Stimulated activated CD4-positive, alpha-beta T cell treated with anti-CD3 and anti-CD28 coated beads, Interleukin-15, amount 100 ng/mL, for 24 hours (primary cell): Measurements from ENCODE around the gene TSPAN2.

ENCODE experiments used
- DNase-seq: peaks from one replicate; pipeline ENCODE4 v3.0.0-alpha.2; 2020

TSPAN2 gene

DNA sequence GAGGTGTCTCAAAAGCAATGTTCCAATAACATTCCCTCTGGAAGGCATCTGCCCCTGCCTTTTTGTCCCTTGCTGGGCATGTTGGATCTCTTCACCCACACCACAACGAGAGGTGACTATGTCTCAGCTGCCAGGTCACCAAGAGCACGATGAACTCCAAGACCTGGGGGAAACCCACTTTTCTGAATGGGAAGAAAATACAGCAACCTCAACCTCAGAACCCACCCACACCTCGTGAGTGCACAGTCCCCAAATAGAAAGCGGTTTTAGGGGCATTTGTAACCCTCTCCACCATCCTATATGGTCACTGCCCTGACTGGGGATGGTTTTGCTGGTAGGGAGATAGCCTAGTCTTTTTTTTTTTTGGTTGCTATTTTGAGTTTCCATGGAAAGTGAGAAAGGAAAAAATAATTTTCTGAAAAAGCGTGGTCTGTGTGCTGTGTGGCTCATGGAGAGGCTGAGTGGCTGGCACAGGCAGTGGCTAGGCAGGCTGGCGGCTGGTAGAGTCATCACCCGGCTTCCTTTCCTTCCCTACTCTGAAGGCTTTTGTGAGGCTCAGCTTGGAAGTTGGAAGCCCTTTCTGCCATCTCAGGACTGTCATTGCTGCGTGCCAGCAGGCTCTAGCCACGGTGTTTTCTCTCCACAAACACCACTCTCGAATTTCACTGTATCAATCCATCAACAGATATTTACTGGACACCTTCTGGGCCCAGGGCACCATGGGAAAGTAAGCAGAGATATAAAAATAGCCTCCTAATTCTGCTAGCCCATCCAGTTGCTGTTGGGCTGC is 15.8 kb downstream of the TSPAN2 start:
- no peak for DNase-seq

- DNase-seq, result no peak
Observed at GRCh38 chr1:115071012-115071664, 18.2 kb downstream of the TSPAN2 start.

DNA sequence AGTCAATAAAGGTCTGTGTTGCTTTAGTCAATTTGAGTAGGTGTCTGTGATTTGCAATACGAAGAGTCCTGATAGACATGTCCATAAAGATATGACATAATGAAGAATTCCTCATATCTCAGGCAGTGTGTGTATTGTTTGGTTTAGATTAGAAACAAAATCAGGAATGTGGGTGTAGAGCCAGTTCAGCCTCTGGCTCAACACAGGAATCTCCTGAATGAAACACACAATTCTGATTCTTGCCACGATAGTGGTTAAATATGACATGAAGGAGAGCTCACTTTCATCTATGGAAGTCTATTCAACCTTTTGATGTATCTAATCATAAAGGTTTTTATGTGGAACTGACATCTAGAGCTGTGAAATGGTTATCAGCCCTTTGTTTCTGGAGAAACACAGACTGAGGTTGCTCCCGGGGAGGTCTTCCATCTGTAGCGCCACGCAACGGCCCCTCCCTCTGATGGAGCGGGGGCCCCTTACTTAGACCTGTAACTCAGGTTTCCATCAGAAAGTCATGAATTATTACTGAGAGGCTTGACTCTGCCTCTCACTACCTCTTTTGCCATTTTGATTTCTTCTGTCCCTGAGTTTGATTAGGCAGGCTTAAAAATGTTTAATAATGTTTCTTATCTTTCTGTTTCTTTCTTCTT is 19.5 kb downstream of the TSPAN2 start:
- DNase-seq, result no peak

DNA sequence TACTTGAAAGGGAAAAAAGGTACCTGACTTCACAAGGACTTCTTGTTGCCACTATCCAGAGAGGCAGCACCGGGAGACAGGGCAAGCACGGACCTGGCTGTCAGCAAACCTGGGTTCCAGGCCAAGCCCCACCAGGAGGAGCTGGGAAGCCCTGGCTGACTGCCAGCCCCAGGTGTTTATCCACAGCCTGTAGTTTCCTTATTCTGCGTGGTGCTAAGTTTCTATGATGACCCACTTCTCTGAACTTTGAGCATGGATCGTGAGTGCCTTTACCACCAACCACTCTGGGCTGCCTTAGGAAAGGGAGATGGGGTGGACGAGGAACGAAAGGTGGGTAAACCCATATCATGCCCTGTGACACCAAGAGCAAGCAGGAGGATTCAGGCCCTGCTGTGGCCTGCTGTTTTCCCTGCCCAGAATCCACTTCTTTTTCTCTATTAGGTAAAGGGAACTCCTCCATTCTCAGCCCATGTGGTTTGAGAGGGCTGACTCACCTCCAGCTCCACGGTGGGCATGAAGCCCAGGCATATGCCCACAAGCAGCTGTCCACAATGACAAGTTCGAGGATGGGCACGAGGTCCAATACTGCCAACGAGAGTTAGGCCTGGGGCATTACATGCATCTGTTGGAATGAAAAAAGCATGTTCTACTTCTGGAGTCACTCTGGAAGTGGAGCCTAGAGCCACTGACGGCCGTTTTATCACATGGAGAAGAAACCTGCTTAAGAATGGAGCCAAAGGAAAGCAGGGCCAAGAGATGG is 20.3 kb downstream of the TSPAN2 start:
- DNase-seq, result no peak

DNA sequence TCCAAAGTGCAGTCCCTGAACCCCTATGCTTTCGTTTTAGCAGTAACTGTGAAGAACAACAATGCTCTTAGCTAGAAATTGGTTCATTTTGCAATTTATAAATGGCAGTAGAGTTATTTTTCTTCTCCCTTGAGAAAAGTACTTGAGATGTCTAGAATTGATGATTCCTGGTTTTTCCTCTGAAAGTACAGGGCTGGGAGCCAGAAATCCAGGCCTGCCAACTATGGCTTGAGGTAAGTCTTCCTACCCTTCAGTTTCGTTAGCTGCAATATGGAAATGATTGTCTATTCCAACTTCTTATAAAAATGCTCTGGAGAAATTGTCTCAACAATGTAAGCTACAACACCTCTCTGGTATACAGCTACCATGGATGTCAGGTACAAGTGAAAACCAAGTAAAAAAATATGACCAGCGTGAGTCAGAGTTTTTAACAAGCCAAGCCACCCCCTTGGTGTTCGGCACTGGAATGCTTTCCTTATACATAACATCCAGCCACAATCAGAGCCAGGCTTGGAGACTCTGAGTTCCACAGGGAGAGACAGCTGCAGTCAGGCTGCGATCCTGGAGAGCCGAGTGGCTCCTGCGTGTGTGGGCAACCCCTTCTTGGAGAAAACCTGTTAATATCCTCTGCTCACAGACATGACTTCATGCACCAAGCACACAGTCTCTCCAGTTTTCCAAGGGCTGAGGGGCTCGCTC is 22.0 kb downstream of the TSPAN2 start:
- no peak for DNase-seq

DNA sequence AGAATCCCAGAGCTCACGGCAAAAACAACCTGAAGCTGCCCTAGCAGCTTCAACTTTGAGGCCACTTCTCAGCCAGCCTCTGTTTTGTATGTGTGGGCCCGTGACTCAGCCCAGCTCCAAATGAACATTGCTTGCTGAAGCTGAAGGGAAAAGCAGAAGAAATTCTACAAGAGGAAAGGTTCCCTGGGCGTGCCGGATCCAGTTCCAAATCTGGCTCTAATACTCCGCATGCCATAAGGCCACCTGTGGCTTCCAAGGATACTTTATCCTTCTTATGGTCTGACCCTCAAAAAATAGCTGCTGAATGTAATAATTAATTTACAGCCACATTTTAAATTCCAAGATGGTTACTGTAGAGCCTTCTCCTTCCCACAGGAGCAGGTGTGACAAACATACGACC is 24.3 kb downstream of the TSPAN2 start:
- DNase-seq, result no peak

DNA sequence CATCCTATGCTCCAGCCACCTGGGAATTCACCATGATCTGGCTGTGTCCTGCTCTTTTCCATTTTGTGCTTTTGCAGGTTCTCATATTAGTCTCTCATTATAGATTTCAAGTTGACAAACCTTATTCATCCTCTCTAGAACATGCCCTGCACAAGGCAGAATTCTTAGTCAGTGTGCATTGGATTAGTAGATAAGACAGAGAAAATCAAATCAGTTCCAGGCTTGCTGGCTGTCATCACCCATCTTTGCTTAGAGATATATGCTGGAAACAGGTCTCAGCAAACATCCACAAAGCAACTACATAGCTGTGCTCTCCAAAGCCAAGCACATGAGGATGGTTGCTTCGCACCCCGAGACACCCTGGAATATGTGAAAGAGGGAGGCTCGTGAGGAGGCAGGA is 24.8 kb downstream of the TSPAN2 start:
- DNase-seq, result no peak

GRCh38 chr1:115063228-115063901 is 25.9 kb downstream of the TSPAN2 start:
- peak; percentile 34 for DNase-seq

DNA sequence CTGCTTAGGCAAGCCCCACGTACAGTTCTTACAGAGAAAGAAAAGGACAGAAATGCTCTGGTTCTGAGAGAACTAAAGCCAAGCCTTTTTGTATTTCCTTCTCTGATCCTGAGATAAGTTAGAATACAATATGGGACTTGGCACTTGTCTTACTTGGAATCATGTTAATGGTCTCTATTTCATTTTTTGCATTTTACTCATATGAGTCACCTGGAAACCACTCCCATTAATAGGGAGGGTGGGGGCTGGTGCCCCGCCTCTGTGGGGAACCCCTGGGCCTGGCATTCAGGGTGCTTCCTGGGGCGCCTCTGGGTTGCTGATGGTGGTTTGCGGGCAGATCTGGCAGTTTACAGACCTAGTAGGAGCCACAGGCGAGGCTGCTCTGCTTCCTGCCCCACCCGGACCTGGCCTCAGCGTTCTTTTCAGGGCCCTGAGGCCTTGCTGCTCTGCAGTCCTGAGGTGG is 26.7 kb downstream of the TSPAN2 start:
- DNase-seq, result peak; percentile 88

DNA sequence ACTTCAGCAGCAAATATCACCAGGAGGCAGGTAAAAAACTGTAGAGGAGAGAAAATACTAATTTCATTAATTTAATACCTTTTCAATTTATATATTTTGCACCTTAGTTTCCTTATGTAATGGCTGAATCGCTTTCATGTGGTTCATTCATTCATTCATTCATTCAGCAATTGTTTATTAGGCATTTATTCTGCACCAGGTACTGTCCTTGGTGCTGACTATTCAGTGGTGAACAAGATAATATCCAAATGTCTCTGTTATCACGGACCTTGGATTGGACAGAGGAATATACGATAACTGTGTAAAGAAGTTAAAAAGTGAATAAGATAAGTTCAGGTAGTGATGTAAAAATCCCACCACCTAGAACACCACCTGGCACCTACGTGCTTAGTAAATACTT is 28.8 kb downstream of the TSPAN2 start:
- no peak for DNase-seq

DNA sequence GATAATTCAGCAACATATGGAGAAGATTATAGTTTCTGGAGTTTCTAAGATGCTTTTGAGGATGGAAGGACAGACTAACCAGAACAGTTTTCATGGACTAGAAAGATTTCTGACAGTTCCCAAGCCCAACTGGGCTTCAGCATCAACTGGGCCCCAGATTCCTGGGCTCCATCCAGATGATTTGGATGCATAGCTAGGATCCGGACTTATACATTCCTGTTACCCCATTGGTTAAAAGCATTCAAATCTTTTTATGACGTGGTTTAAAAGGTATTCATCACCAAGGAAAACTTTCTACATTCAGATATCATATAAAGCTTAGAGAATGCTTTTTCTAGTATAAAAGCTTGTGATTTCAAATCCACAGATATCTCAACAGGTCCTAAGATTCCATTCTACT is 30.0 kb downstream of the TSPAN2 start:
- DNase-seq, result no peak

- DNase-seq, result no peak
Observed at GRCh38 chr1:115057661-115058254, 31.5 kb downstream of the TSPAN2 start.

GRCh38 chr1:115056395-115056798 is 32.9 kb downstream of the TSPAN2 start:
- no peak for DNase-seq

DNA sequence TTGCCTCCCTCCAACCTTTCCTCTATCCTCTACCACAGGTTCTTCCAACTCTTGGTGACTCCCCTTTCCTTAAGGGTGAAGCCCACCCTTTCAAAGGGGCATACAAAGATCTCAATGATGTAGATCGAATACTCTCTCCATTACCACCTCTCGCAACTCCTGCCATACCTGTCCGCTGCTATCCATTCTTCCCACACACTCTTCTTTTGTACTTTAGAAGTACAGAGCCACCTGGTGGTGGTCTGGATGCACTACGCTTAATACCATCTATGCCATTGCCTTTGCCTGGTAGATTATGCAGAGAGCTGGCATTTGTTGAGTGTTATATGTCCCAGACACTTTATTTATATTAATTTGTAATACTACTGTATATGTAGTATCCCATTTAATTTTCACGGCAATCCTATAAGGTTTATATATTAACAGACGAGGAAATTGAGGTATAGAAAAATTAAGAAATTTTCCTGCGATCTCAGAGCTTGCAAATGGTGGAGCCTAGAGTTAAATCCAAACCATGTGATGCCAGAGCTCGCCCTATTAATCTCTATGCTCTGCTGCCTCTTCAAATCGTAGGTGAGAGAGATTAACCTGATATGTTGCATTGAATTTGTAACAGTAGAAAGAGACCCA is 36.7 kb downstream of the TSPAN2 start:
- peak; percentile 69 for DNase-seq

DNA sequence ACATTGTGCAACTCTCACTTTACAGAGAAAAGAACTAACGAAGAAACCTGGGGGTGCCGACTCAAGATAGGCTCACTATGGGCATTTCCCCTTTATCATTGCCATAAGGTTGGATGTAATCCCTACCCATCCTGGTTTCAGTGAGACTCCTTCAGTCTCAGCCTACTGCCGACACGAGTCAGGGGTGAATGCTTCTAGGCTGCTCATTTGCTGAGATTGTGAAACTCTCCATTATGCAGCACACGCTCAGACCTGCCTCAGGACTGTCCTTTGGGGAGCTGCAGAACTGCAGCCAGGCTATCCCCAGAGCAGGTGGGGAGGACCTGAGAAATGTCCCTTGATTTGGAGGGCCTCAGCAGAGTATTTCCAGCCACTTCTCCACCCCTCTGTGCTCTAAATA is 37.5 kb downstream of the TSPAN2 start:
- DNase-seq, result no peak

DNA sequence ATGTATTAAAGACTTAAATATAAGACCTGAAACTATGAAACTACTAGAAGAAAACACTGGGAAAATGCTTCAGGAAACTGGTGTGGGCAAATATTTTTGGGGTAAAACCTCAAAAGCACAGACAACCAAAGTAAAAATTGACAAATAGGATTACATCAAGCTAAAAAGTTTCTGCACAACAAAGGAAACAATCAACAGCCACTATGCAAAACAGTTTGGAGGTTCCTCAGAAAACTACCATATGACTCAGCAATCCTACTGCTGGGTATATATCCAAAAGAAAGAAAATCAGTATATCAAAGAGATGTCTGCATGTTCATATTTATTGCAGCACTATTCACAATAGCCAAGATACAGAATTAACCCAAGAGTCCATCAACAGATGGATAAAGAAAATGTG is 42.6 kb downstream of the TSPAN2 start:
- no peak for DNase-seq

DNA sequence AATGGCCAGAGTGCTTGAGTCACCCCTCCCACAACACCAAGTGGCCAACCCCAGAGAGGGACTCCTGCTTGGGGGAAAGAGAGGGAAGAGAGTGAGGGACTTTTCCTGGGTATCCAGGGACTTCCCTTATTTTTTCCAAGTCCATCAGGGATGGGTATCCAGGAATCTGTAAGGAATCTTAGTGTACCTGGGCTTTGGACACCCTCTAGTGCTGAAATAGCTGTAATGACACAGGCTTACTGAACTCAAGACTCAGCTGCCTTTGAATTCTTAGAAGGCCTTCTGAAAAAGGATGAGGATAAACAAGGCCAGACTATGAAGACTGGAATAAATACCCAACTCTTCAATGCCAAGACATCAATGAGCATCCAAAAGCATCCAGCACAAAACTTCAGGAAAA is 47.6 kb downstream of the TSPAN2 start:
- DNase-seq, result no peak

GRCh38 chr1:115040501-115040900 is 48.8 kb downstream of the TSPAN2 start:
- DNase-seq, result no peak

DNA sequence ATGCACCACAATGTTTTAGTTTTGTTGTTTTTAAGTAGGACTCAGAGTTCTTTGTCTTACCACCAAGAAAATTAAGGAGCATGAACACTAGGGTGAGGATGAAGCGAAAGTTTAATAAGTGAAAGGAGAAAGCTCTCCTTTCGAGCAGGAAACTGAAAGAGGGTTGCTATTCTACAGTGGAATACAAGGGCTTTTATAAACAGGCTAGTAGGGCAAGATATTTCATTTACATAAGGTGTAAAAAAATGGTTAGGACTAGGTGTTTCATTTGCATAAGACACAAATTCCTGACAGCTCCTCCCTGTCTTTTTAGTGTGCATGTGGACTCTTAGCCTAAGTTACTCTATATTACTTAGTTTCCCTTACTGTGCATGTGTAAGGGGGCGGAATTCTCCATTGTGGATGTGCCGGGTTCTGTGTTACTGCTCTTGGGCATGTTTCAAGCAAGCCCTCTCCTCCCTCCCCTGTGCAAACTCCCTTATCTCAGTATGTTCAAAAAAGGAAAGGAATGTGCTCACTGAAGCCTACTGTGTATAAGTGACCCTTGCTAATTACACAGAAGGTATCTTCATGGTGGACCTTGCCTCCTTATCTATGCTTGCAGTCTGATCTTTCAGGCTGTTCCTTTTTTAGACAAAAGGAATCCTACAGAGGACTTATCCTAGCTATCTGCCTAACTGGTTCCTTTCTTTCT is 52.3 kb downstream of the TSPAN2 start:
- DNase-seq, result no peak

DNA sequence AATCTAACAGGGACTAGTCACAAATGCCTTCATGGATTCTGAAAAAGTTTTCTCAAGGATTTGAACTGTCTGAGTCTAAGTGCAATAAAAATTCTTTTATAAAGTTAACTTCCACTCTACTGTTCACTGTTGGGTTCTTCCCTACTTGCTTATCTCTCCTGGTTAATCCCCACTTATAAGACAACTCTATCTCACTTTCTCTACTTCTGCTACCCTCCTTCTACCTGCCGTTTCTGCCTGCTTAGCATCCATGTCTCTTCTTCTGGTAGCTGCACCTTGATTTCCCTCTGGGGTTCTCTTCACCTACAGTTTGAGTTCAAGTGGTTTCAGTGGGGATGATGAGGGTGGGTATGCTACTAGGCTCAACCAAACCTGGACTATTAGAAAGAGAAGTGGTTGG is 53.7 kb downstream of the TSPAN2 start:
- DNase-seq, result no peak

DNA sequence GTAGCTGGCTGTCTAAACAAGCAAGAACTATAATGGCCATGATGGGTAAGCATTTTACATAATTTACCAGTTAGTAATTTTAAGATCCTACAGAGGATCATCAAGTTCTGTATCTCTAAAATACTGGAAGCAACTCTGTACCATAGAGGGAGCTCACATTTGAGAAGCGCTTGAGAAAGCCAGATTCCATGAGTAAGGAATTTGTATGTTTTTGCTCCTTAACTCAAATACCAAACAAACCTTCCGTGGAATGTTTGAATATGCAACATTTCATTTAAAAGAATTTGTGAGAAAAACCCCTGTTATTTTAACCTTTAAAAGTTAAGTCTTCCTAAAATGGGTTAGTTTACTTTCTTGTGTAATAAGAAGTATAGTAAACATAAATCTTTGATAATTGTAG is 57.7 kb downstream of the TSPAN2 start:
- no peak for DNase-seq
